HepG2 (cell line): ENCODE results near the gene NECTIN2. TPM values are rescaled to one million over a fixed set of nuclear protein-coding genes. Genes with fewer than 3 reads are reported as not detected.

ENCODE experiments used
- ATAC-seq: fragments of 200-7000 bp; cut with Tn5 transposase; 3 replicates; pipeline ENCODE4 v1.9.1; 2020; ENCODE audit warnings: mild to moderate bottlenecking, moderate library complexity
- BruUV-seq: library from RNA; stranded (reverse); fragments of 400-500 nt; replicated peaks from 2 replicates; lab custom pipeline; 2021; lab: Mats Ljungman, UMichigan
- CTCF ChIA-PET: fragments of 300-600 bp; formaldehyde crosslinking; extraction: SDS; loops from one replicate; lab custom pipeline; 2021; ENCODE audit warnings: low total read pairs, inconsistent platforms, low intra/inter-chr PET ratio; lab: Yijun Ruan, JAX
- POLR2A ChIA-PET: fragments of 350-600 bp; sonication (Branson Sonifier 250); formaldehyde crosslinking; loops from one replicate; lab custom pipeline; 2020; ENCODE audit warnings: antibody characterized with exemption, inconsistent platforms; lab: Yijun Ruan, JAX
- DNase-seq: peaks from one replicate; pipeline ENCODE4 v3.0.0-alpha.2; 2015; ENCODE audit warnings: low spot score
- FAIRE-seq: peaks from 3 replicates; lab custom pipeline; 2011; peaks lifted over from hg19 to GRCh38; lab: Jason Lieb, UNC
- H2AFZ ChIP-seq: one replicate; pipeline ENCODE4 v1.6.1; 2011; ENCODE audit warnings: low read length, inconsistent platforms
- H3K27ac ChIP-seq: fragments of 300-600 bp; 3 replicates; pipeline ENCODE4 v1.8.0; 2011; ENCODE audit warnings: mixed run types, mild to moderate bottlenecking, mixed read lengths, low read length, inconsistent platforms; ENCODE audit not compliant: insufficient read depth; ENCODE audit errors: extremely low read length
- H3K27me3 ChIP-seq, 2 experiments: fragments of 200-600 bp in 1 of 2; 2 replicates in 1 of 2; 3 replicates in 1 of 2; pipeline versions ENCODE4 v1.6.0 to v1.8.0; 2011; ENCODE audit warnings: low read length in 2 of 2, mild to moderate bottlenecking in 2 of 2, moderate library complexity in 2 of 2, inconsistent platforms in 1 of 2; ENCODE audit not compliant: insufficient read depth in 2 of 2, control insufficient read depth in 1 of 2
- H3K36me3 ChIP-seq, 2 experiments: fragments of 200-600 bp in 1 of 2; replicated peaks in 1 of 2; 2 replicates in 1 of 2; 3 replicates in 1 of 2; pipeline versions ENCODE4 v1.5.1 to v1.8.0; 2011; ENCODE audit warnings: low read length in 2 of 2, inconsistent platforms in 1 of 2; ENCODE audit not compliant: insufficient read depth in 2 of 2, control insufficient read depth in 1 of 2
- H3K4me1 ChIP-seq: 2 replicates; pipeline ENCODE4 v1.5.1; 2012; ENCODE audit warnings: low read length, inconsistent platforms; ENCODE audit not compliant: insufficient read depth
- H3K4me2 ChIP-seq: 2 replicates; pipeline ENCODE4 v1.6.0; 2011; ENCODE audit warnings: low read depth, low read length, inconsistent platforms
- H3K4me3 ChIP-seq, 3 experiments: fragments of 200-600 bp in 1 of 3; sonication (generic), shearing (Covaris generic) in 1 of 3; replicated peaks in 1 of 3; 2 replicates each; pipeline ENCODE4 v1.5.1; 2011 to 2016; ENCODE audit warnings: low read length in 3 of 3, inconsistent platforms in 2 of 3, low read depth in 2 of 3, mild to moderate bottlenecking in 2 of 3, control low read depth in 1 of 3, mixed read lengths in 1 of 3; ENCODE audit not compliant: insufficient read depth in 1 of 3
- H3K79me2 ChIP-seq: one replicate; pipeline ENCODE4 v1.6.1; 2011; ENCODE audit warnings: low read length, inconsistent platforms; ENCODE audit not compliant: insufficient read depth
- H3K9ac ChIP-seq: 2 replicates; pipeline ENCODE4 v1.6.0; 2011; ENCODE audit warnings: mild to moderate bottlenecking, low read depth, low read length, inconsistent platforms; ENCODE audit not compliant: insufficient read depth
- H3K9me3 ChIP-seq: 2 replicates; pipeline ENCODE4 v1.5.1; 2012; ENCODE audit warnings: mild to moderate bottlenecking, low read length
- H4K20me1 ChIP-seq: 2 replicates; pipeline ENCODE4 v1.6.0; 2011; ENCODE audit warnings: inconsistent platforms, mild to moderate bottlenecking, low read length, moderate library complexity; ENCODE audit not compliant: insufficient read depth
- ESRRA ChIP-seq: sonication (generic); formaldehyde crosslinking; IDR thresholded peaks from 2 replicates; pipeline ENCODE4 v1.5.1; 2020; ENCODE audit warnings: mild to moderate bottlenecking, low read depth, missing genetic modification reagents
- FOXJ3 ChIP-seq: sonication (generic); formaldehyde crosslinking; IDR thresholded peaks from 2 replicates; pipeline ENCODE4 v1.4.0; 2020; ENCODE audit warnings: missing genetic modification reagents, mild to moderate bottlenecking, borderline replicate concordance
- GTF3A ChIP-seq: sonication (generic); formaldehyde crosslinking; conservative IDR thresholded peaks from 2 replicates; pipeline ENCODE4 v1.4.0; 2020; ENCODE audit warnings: mild to moderate bottlenecking, missing genetic modification reagents
- KAT2B ChIP-seq: fragments of 150-350 bp; IDR thresholded peaks from 2 replicates; pipeline ENCODE4 v1.6.1; 2014; ENCODE audit warnings: low read depth, low read length, borderline replicate concordance
- KDM3A ChIP-seq: IDR thresholded peaks from 2 replicates; pipeline ENCODE4 v1.6.1; 2018; ENCODE audit warnings: low read depth, missing compliant biosample characterization
- ZFP1 ChIP-seq: IDR thresholded peaks from 2 replicates; pipeline ENCODE4 v1.6.1; 2016
- ZFP36 ChIP-seq: fragments of 150-350 bp; IDR thresholded peaks from 2 replicates; pipeline ENCODE4 v1.6.1; 2018; ENCODE audit warnings: borderline replicate concordance, low read length, low read depth; ENCODE audit not compliant: partially characterized antibody
- ZFYVE20 ChIP-seq: sonication (generic); formaldehyde crosslinking; IDR thresholded peaks from 2 replicates; pipeline ENCODE4 v1.8.0; 2023; ENCODE audit warnings: low read depth, mild to moderate bottlenecking, moderate library complexity, missing genetic modification reagents, borderline replicate concordance
- ZMYM3 ChIP-seq: sonication (generic); formaldehyde crosslinking; IDR thresholded peaks from 2 replicates; pipeline ENCODE4 v1.5.1; 2020; ENCODE audit warnings: mild to moderate bottlenecking, missing genetic modification reagents
- ZNF180 ChIP-seq: sonication (generic); formaldehyde crosslinking; IDR thresholded peaks from 2 replicates; pipeline ENCODE4 v1.4.0; 2020; ENCODE audit warnings: low read depth, missing genetic modification reagents, borderline replicate concordance
- ZNF260 ChIP-seq: sonication (generic); formaldehyde crosslinking; IDR thresholded peaks from 2 replicates; pipeline ENCODE4 v1.4.0; 2020; ENCODE audit warnings: missing genetic modification reagents, low read depth, mild to moderate bottlenecking, borderline replicate concordance
- ZNF446 ChIP-seq: sonication (generic); formaldehyde crosslinking; IDR thresholded peaks from 2 replicates; pipeline ENCODE4 v1.5.0; 2020; ENCODE audit warnings: mild to moderate bottlenecking, missing genetic modification reagents
- ZNF780A ChIP-seq: sonication (generic); formaldehyde crosslinking; IDR thresholded peaks from 2 replicates; pipeline ENCODE4 v1.8.0; 2022; ENCODE audit warnings: mild to moderate bottlenecking, missing genetic modification reagents, moderate library complexity
- WGBS: methylation state at CpG from one replicate; pipeline ENCODE4 v1.1.6; 2017; ENCODE audit warnings: low lambda C conversion rate; 5-methylcytosine and 5-hydroxymethylcytosine counted together
- in situ Hi-C: cut with HindIII; loops from 2 replicates; pipeline ENCODE4 v1.10.0; 2017; ENCODE audit warnings: low pct_unique_long_range_greater_than_20kb; ENCODE audit not compliant: extremely low pct_ligation_motif_present
- intact Hi-C: fragments of 100-400 bp; cut with micrococcal nuclease; formaldehyde crosslinking; loops from one replicate; pipeline ENCODE4 v1.10.0; 2022; ENCODE audit not compliant: unreplicated experiment
- polyA plus RNA-seq, 8 experiments: library from polyadenylated mRNA; depleted of rRNA in 3 of 8; stranded (reverse) in 7 of 8; unstranded in 1 of 8; fragments of >200 nt; fragmentation: Illumina TruSeq in 4 of 8; extraction: Trizol in 4 of 8; gene quantifications; 2 replicates each; pipeline versions ENCODE4 v1.2.1 to v1.2.3, GENCODE V29; 2011 to 2016; ENCODE audit warnings: low read depth in 4 of 8, missing spikeins in 1 of 8, mixed read lengths in 1 of 8; ENCODE audit not compliant: insufficient read depth in 1 of 8
- total RNA-seq, 5 experiments: library from RNA; depleted of rRNA; stranded (reverse); fragments of >200 nt; fragmentation: Illumina TruSeq; extraction: Trizol; gene quantifications; 2 replicates each; pipeline ENCODE4 v1.2.3, GENCODE V29; 2016; ENCODE audit warnings: low read depth in 1 of 5
- TF ChIP-seq, protein P1 (sequence below): IDR thresholded peaks from 2 replicates; pipeline ENCODE4 v1.6.1; 2016; ENCODE audit warnings: low read depth, borderline replicate concordance
- TF ChIP-seq, protein P2 (sequence below): sonication (generic); formaldehyde crosslinking; IDR thresholded peaks from 2 replicates; pipeline ENCODE4 v1.4.0; 2020; ENCODE audit warnings: missing genetic modification reagents
- TF ChIP-seq, protein P3 (sequence below): sonication (generic); formaldehyde crosslinking; IDR thresholded peaks from 2 replicates; pipeline ENCODE4 v1.4.0; 2020; ENCODE audit warnings: missing genetic modification reagents, borderline replicate concordance

Gene NECTIN2
- total and polyA plus RNA-seq, 2 of the 13 experiments (the other 11 are each of a cell fraction or from before 2014, with no cell fraction given): 75.4 to 114 TPM

DNA sequence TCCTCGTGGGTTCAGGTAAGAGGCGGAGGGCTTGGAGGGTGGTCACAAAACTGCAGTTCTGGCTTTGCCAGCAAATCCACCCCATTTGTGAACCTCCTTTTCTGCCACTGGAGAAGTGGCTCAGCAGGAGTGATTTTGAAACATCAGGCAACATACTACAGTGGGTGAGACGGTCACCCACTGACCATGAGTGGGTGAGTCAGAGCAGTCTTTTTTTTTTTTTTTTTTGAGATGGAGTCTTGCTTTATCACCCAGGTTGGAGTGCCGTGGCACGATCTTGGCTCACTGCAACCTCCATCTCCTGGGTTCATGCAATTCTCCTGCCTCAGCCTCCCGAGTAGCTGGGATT lies 47.9 kb downstream of the NECTIN2 start:
- Histone ChIP-seq H4K20me1 (no peaks in the 10 kb centered on the region), H3K4me2 (no peak overlapping the region), H3K27me3 (no peaks in the 10 kb centered on the region; a peak in 1 of 5 replicates), H3K9ac (no peak overlapping the region), H2AFZ (no peak overlapping the region), H3K9me3 (no peaks in the 10 kb centered on the region), H3K79me2 (peaks cover 39% of the 10 kb centered on the region), H3K36me3 (peaks cover 42 to 55% of the 10 kb centered on the region in 2 experiments), H3K27ac (no peak overlapping the region), H3K4me3 (no peak overlapping the region), H3K4me1 (peaks cover 28% of the 10 kb centered on the region)
- CTCF ChIA-PET: no interaction called here
- no TSS peak for BruUV-seq
- 97% methylated on average over 4 of the region's 6 CpGs for WGBS
- TF ChIP-seq, protein P1, sequence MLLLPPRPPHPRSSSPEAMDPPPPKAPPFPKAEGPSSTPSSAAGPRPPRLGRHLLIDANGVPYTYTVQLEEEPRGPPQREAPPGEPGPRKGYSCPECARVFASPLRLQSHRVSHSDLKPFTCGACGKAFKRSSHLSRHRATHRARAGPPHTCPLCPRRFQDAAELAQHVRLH (CRISPR knock-in tag): no peak
- TF ChIP-seq, protein P2, sequence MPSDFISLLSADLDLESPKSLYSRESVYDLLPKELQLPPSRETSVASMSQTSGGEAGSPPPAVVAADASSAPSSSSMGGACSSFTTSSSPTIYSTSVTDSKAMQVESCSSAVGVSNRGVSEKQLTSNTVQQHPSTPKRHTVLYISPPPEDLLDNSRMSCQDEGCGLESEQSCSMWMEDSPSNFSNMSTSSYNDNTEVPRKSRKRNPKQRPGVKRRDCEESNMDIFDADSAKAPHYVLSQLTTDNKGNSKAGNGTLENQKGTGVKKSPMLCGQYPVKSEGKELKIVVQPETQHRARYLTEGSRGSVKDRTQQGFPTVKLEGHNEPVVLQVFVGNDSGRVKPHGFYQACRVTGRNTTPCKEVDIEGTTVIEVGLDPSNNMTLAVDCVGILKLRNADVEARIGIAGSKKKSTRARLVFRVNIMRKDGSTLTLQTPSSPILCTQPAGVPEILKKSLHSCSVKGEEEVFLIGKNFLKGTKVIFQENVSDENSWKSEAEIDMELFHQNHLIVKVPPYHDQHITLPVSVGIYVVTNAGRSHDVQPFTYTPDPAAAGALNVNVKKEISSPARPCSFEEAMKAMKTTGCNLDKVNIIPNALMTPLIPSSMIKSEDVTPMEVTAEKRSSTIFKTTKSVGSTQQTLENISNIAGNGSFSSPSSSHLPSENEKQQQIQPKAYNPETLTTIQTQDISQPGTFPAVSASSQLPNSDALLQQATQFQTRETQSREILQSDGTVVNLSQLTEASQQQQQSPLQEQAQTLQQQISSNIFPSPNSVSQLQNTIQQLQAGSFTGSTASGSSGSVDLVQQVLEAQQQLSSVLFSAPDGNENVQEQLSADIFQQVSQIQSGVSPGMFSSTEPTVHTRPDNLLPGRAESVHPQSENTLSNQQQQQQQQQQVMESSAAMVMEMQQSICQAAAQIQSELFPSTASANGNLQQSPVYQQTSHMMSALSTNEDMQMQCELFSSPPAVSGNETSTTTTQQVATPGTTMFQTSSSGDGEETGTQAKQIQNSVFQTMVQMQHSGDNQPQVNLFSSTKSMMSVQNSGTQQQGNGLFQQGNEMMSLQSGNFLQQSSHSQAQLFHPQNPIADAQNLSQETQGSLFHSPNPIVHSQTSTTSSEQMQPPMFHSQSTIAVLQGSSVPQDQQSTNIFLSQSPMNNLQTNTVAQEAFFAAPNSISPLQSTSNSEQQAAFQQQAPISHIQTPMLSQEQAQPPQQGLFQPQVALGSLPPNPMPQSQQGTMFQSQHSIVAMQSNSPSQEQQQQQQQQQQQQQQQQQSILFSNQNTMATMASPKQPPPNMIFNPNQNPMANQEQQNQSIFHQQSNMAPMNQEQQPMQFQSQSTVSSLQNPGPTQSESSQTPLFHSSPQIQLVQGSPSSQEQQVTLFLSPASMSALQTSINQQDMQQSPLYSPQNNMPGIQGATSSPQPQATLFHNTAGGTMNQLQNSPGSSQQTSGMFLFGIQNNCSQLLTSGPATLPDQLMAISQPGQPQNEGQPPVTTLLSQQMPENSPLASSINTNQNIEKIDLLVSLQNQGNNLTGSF: no peak
- TF ChIP-seq ZNF446 (CRISPR knock-in tag) (no peak), ESRRA (CRISPR knock-in tag) (no peak), ZFYVE20 (CRISPR knock-in tag) (no peak), GTF3A (no peak), ZFP36 (no peak), ZMYM3 (no peak), FOXJ3 (CRISPR knock-in tag) (no peak), KDM3A (CRISPR knock-in tag) (no peak), ZNF260 (no peak), ZNF780A (CRISPR knock-in tag) (no peak), ZNF180 (CRISPR knock-in tag) (no peak), KAT2B (no peak), ZFP1 (no peak)
- TF ChIP-seq, protein P3, sequence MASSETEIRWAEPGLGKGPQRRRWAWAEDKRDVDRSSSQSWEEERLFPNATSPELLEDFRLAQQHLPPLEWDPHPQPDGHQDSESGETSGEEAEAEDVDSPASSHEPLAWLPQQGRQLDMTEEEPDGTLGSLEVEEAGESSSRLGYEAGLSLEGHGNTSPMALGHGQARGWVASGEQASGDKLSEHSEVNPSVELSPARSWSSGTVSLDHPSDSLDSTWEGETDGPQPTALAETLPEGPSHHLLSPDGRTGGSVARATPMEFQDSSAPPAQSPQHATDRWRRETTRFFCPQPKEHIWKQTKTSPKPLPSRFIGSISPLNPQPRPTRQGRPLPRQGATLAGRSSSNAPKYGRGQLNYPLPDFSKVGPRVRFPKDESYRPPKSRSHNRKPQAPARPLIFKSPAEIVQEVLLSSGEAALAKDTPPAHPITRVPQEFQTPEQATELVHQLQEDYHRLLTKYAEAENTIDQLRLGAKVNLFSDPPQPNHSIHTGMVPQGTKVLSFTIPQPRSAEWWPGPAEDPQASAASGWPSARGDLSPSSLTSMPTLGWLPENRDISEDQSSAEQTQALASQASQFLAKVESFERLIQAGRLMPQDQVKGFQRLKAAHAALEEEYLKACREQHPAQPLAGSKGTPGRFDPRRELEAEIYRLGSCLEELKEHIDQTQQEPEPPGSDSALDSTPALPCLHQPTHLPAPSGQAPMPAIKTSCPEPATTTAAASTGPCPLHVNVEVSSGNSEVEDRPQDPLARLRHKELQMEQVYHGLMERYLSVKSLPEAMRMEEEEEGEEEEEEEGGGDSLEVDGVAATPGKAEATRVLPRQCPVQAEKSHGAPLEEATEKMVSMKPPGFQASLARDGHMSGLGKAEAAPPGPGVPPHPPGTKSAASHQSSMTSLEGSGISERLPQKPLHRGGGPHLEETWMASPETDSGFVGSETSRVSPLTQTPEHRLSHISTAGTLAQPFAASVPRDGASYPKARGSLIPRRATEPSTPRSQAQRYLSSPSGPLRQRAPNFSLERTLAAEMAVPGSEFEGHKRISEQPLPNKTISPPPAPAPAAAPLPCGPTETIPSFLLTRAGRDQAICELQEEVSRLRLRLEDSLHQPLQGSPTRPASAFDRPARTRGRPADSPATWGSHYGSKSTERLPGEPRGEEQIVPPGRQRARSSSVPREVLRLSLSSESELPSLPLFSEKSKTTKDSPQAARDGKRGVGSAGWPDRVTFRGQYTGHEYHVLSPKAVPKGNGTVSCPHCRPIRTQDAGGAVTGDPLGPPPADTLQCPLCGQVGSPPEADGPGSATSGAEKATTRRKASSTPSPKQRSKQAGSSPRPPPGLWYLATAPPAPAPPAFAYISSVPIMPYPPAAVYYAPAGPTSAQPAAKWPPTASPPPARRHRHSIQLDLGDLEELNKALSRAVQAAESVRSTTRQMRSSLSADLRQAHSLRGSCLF: no peak
- ATAC-seq (no peak), DNase-seq (no peak), FAIRE-seq (no peak)
- in situ Hi-C loops (no loop called here), intact Hi-C loops (no loop called here)
- POLR2A ChIA-PET: no interaction called here
